Smooth muscle cell (in vitro differentiated cells): ENCODE data around the gene FAM13C. TPM values are rescaled to one million over a fixed set of nuclear protein-coding genes. Genes with fewer than 3 reads are reported as not detected.
A peak's percentile ranks its signal among the peaks of the same experiment; 100 is the strongest.

Source experiments
- DNase-seq: peaks from one replicate; lab custom pipeline; 2025; ENCODE audit not compliant: unreplicated experiment; lab: John Stamatoyannopoulos, UW
- H2AFZ ChIP-seq: fragments of 200-600 bp; sonication (generic); 2 replicates; pipeline ENCODE4 v1.6.0; 2016; ENCODE audit warnings: antibody characterized with exemption, low read depth, mild to moderate bottlenecking
- H3F3A ChIP-seq: fragments of 200-600 bp; sonication (generic); 2 replicates; pipeline ENCODE4 v1.6.0; 2017; ENCODE audit warnings: antibody characterized with exemption, low read depth
- H3K27ac ChIP-seq: fragments of 200-600 bp; sonication (generic); 2 replicates; pipeline ENCODE4 v1.5.1; 2016; ENCODE audit warnings: low read depth, mild to moderate bottlenecking
- H3K27me3 ChIP-seq: fragments of 200-600 bp; sonication (generic); 2 replicates; pipeline ENCODE4 v1.6.1; 2016; ENCODE audit warnings: low read depth, mild to moderate bottlenecking
- H3K36me3 ChIP-seq: fragments of 200-600 bp; sonication (generic); 2 replicates; pipeline ENCODE4 v1.5.1; 2016; ENCODE audit warnings: low read depth
- H3K4me1 ChIP-seq: fragments of 200-600 bp; sonication (generic); 2 replicates; pipeline ENCODE4 v1.5.1; 2016; ENCODE audit warnings: low read depth
- H3K4me2 ChIP-seq: fragments of 200-600 bp; sonication (generic); 2 replicates; pipeline ENCODE4 v1.6.0; 2016; ENCODE audit warnings: mild to moderate bottlenecking
- H3K4me3 ChIP-seq: fragments of 200-600 bp; sonication (generic); 2 replicates; pipeline ENCODE4 v1.5.1; 2016; ENCODE audit warnings: mild to moderate bottlenecking
- H3K79me2 ChIP-seq: fragments of 200-600 bp; sonication (generic); 2 replicates; pipeline ENCODE4 v1.6.0; 2016; ENCODE audit warnings: low read depth, mild to moderate bottlenecking
- H3K9ac ChIP-seq: fragments of 200-600 bp; sonication (generic); 2 replicates; pipeline ENCODE4 v1.6.0; 2016; ENCODE audit warnings: low read depth
- H3K9me3 ChIP-seq: fragments of 200-600 bp; sonication (generic); replicated peaks from 2 replicates; pipeline ENCODE4 v1.5.1; 2016; ENCODE audit warnings: low read depth
- H4K20me1 ChIP-seq: fragments of 200-600 bp; sonication (generic); 2 replicates; pipeline ENCODE4 v1.6.0; 2016; ENCODE audit warnings: low read depth
- CTCF ChIP-seq: fragments of 200-600 bp; sonication (generic); IDR thresholded peaks from 2 replicates; pipeline ENCODE4 v1.5.1; 2017; ENCODE audit warnings: borderline replicate concordance, mild to moderate bottlenecking, antibody characterized with exemption; ENCODE audit not compliant: insufficient read depth, poor library complexity, severe bottlenecking
- WGBS: methylation state at CpG from one replicate; pipeline ENCODE4 v1.1.7; 2016; ENCODE audit warnings: low lambda C conversion rate; 5-methylcytosine and 5-hydroxymethylcytosine counted together
- polyA plus RNA-seq: library from polyadenylated mRNA; unstranded; fragments of >200 nt; fragmentation: Nextera tagmentation; extraction: Ambion mirVana; gene quantifications from 2 replicates; pipeline ENCODE4 v1.2.1, GENCODE V29; 2016
- total RNA-seq: library from RNA; depleted of rRNA; stranded (reverse); fragments of >200 nt; gene quantifications from 2 replicates; pipeline ENCODE4 v1.2.3, GENCODE V29; 2014

Gene FAM13C
- total and polyA plus RNA-seq, 2 experiments from 2014 or later = not detected

- Histone ChIP-seq H3K9me3 (no peaks in the 10 kb centered on the region), H3K79me2 (no peaks in the 10 kb centered on the region), H3K4me1 (no peaks in the 10 kb centered on the region), H3F3A (no peaks in the 10 kb centered on the region), H3K27me3 (no peaks in the 10 kb centered on the region), H3K4me3 (no peak overlapping the region), H3K9ac (no peak overlapping the region), H4K20me1 (no peaks in the 10 kb centered on the region), H2AFZ (no peak overlapping the region), H3K27ac (no peak overlapping the region), H3K4me2 (no peak overlapping the region), H3K36me3 (no peaks in the 10 kb centered on the region)
- 89% methylated on average over 4 of the region's 4 CpGs for WGBS
- no peak for DNase-seq
- TF ChIP-seq CTCF = no peak
Observed at GRCh38 chr10:59236064-59236697, 126.2 kb downstream of the FAM13C start.

GRCh38 chr10:59234816-59235429 is 127.4 kb downstream of the FAM13C start:
- no peaks in the 10 kb centered on the region for H3F3A ChIP-seq
- no peaks in the 10 kb centered on the region for H3K36me3 ChIP-seq

GRCh38 chr10:59234194-59234593 is 128.2 kb downstream of the FAM13C start:
- no peak overlapping the region for H3K4me2 ChIP-seq
- WGBS = 70% methylated on average over 3 of the region's 3 CpGs
- H3K4me3 ChIP-seq = no peak overlapping the region
- H3K27ac ChIP-seq = no peak overlapping the region
- H3K4me1 ChIP-seq = no peaks in the 10 kb centered on the region
- no peak for DNase-seq
- no peaks in the 10 kb centered on the region for H3F3A ChIP-seq
- H3K36me3 ChIP-seq = no peaks in the 10 kb centered on the region
- H3K79me2 ChIP-seq = no peaks in the 10 kb centered on the region
- H3K9me3 ChIP-seq = no peaks in the 10 kb centered on the region
- H2AFZ ChIP-seq = peak overlapping the region; percentile 83
- H3K9ac ChIP-seq = no peak overlapping the region
- no peak for TF ChIP-seq CTCF
- no peaks in the 10 kb centered on the region for H4K20me1 ChIP-seq
- no peaks in the 10 kb centered on the region for H3K27me3 ChIP-seq

More at GRCh38 chr10:59234816-59235429, 127.4 kb downstream of the FAM13C start:
- H3K27ac ChIP-seq = no peak overlapping the region
- no peaks in the 10 kb centered on the region for H4K20me1 ChIP-seq
- DNase-seq = no peak
- H3K4me2 ChIP-seq = no peak overlapping the region
- H3K79me2 ChIP-seq = no peaks in the 10 kb centered on the region
- H3K4me1 ChIP-seq = no peaks in the 10 kb centered on the region
- no peaks in the 10 kb centered on the region for H3K9me3 ChIP-seq
- H3K27me3 ChIP-seq = no peaks in the 10 kb centered on the region
- H3K4me3 ChIP-seq = no peak overlapping the region
- peak overlapping the region; percentile 83 for H2AFZ ChIP-seq
- H3K9ac ChIP-seq = no peak overlapping the region
- peak; percentile 65 for TF ChIP-seq CTCF

- no peak overlapping the region for H3K27ac ChIP-seq
- H3K4me3 ChIP-seq = no peak overlapping the region
- H3K4me2 ChIP-seq = no peak overlapping the region
- H3F3A ChIP-seq = no peaks in the 10 kb centered on the region
- H3K9ac ChIP-seq = no peak overlapping the region
- no peaks in the 10 kb centered on the region for H3K79me2 ChIP-seq
- no peaks in the 10 kb centered on the region for H3K9me3 ChIP-seq
- no peak for TF ChIP-seq CTCF
- no peak for DNase-seq
- H3K36me3 ChIP-seq = no peaks in the 10 kb centered on the region
- no peaks in the 10 kb centered on the region for H3K27me3 ChIP-seq
- H2AFZ ChIP-seq = no peak overlapping the region
- no peaks in the 10 kb centered on the region for H3K4me1 ChIP-seq
- 96% methylated on average over 4 of the region's 4 CpGs for WGBS
- H4K20me1 ChIP-seq = no peaks in the 10 kb centered on the region
Observed at GRCh38 chr10:59229441-59229840, 132.9 kb downstream of the FAM13C start.
